DND-41 (cell line): Measurements from ENCODE around the gene PAPOLA.

Source experiments
- ATAC-seq: fragments of 200-7000 bp; cut with Tn5 transposase; 3 replicates; pipeline ENCODE4 v1.9.1; 2021; ENCODE audit warnings: low read depth; ENCODE audit not compliant: insufficient read depth
- DNase-seq: peaks from one replicate; pipeline ENCODE4 v3.0.0-alpha.2; 2020
- H2AFZ ChIP-seq: 2 replicates; pipeline ENCODE4 v1.6.0; 2012; ENCODE audit warnings: low read depth, low read length
- H3K27ac ChIP-seq: 2 replicates; pipeline ENCODE4 v1.5.1; 2012; ENCODE audit warnings: low read length, inconsistent platforms
- H3K27me3 ChIP-seq: fragments of 200-600 bp; sonication (generic); 2 replicates; pipeline ENCODE4 v1.6.0; 2012; ENCODE audit warnings: low read length, mild to moderate bottlenecking, inconsistent platforms; ENCODE audit not compliant: insufficient read depth, poor library complexity
- H3K36me3 ChIP-seq: 2 replicates; pipeline ENCODE4 v1.5.1; 2012; ENCODE audit warnings: low read length, inconsistent platforms; ENCODE audit not compliant: insufficient read depth
- H3K4me1 ChIP-seq: 2 replicates; pipeline ENCODE4 v1.5.1; 2012; ENCODE audit warnings: mild to moderate bottlenecking, low read length; ENCODE audit not compliant: insufficient read depth
- H3K4me2 ChIP-seq: 2 replicates; pipeline ENCODE4 v1.6.0; 2012; ENCODE audit warnings: mild to moderate bottlenecking, moderate library complexity, low read length, inconsistent platforms; ENCODE audit not compliant: insufficient read depth
- H3K4me3 ChIP-seq, 2 experiments: fragments of 200-600 bp in 1 of 2; shearing (Covaris generic) in 1 of 2; 2 replicates each; pipeline ENCODE4 v1.5.1; 2012 to 2016; ENCODE audit warnings: inconsistent platforms in 2 of 2, low read length in 2 of 2, mild to moderate bottlenecking in 2 of 2, low read depth in 1 of 2, moderate library complexity in 1 of 2
- H3K79me2 ChIP-seq: 2 replicates; pipeline ENCODE4 v1.6.0; 2012; ENCODE audit warnings: low read length, inconsistent platforms; ENCODE audit not compliant: insufficient read depth
- H3K9ac ChIP-seq: 2 replicates; pipeline ENCODE4 v1.6.0; 2012; ENCODE audit warnings: low read depth, mild to moderate bottlenecking, inconsistent platforms, low read length, moderate library complexity
- H3K9me3 ChIP-seq: 2 replicates; pipeline ENCODE4 v1.5.1; 2012; ENCODE audit warnings: low read length, moderate library complexity, mild to moderate bottlenecking, inconsistent platforms; ENCODE audit not compliant: insufficient read depth, severe bottlenecking
- H4K20me1 ChIP-seq: 2 replicates; pipeline ENCODE4 v1.6.0; 2012; ENCODE audit warnings: low read length; ENCODE audit not compliant: insufficient read depth
- CTCF ChIP-seq: IDR thresholded peaks from 2 replicates; pipeline ENCODE4 v1.5.1; 2012; ENCODE audit warnings: borderline replicate concordance, low read length, moderate library complexity, mild to moderate bottlenecking; ENCODE audit not compliant: poor library complexity, severe bottlenecking; ENCODE audit errors: extremely low read depth
- EZH2 ChIP-seq: IDR thresholded peaks from 3 replicates; pipeline ENCODE4 v1.6.1; 2012; ENCODE audit warnings: borderline replicate concordance, low read depth, mild to moderate bottlenecking, moderate library complexity, low read length, inconsistent platforms; ENCODE audit not compliant: severe bottlenecking

PAPOLA gene

GRCh38 chr14:96599076-96599475, 96.9 kb downstream of the PAPOLA start:
- Histone ChIP-seq H2AFZ (no peak overlapping the region), H3K36me3 (no peaks in the 10 kb centered on the region), H4K20me1 (no peaks in the 10 kb centered on the region), H3K4me2 (no peak overlapping the region), H3K4me1 (no peaks in the 10 kb centered on the region), H3K27ac (no peak overlapping the region), H3K27me3 (no peaks in the 10 kb centered on the region), H3K4me3 (no peak overlapping the region), H3K79me2 (no peaks in the 10 kb centered on the region), H3K9ac (no peak overlapping the region), H3K9me3 (no peaks in the 10 kb centered on the region)
- no peak for DNase-seq
- no peak for ATAC-seq
- TF ChIP-seq CTCF (no peak), EZH2 (no peak)

GRCh38 chr14:96602186-96602585, 100.0 kb downstream of the PAPOLA start:
- H3K4me1 ChIP-seq: no peaks in the 10 kb centered on the region
- no peak for DNase-seq
- peak; percentile 14; the same call in 1 of the 3 replicates for ATAC-seq
- H3K27ac ChIP-seq: no peak overlapping the region
- TF ChIP-seq EZH2: no peak
- TF ChIP-seq CTCF: no peak
- no peak overlapping the region for H3K9ac ChIP-seq
- no peaks in the 10 kb centered on the region for H3K27me3 ChIP-seq
- no peak overlapping the region for H3K4me2 ChIP-seq
- no peak overlapping the region for H3K4me3 ChIP-seq
- H3K79me2 ChIP-seq: no peaks in the 10 kb centered on the region
- no peak overlapping the region for H2AFZ ChIP-seq
- no peaks in the 10 kb centered on the region for H3K36me3 ChIP-seq
- no peaks in the 10 kb centered on the region for H4K20me1 ChIP-seq
- no peaks in the 10 kb centered on the region for H3K9me3 ChIP-seq

- Histone ChIP-seq H3K4me2 (no peak overlapping the region), H3K79me2 (no peaks in the 10 kb centered on the region), H4K20me1 (no peaks in the 10 kb centered on the region), H3K4me3 (no peak overlapping the region), H2AFZ (no peak overlapping the region), H3K9me3 (no peaks in the 10 kb centered on the region), H3K36me3 (no peaks in the 10 kb centered on the region), H3K27ac (no peak overlapping the region), H3K4me1 (no peaks in the 10 kb centered on the region), H3K27me3 (no peaks in the 10 kb centered on the region), H3K9ac (no peak overlapping the region)
- ATAC-seq: no peak
- no peak for DNase-seq
- TF ChIP-seq CTCF (no peak), EZH2 (no peak)
Observed at GRCh38 chr14:96603350-96604255, 101.4 kb downstream of the PAPOLA start.
